ENCODE measurements around the gene ZGPAT. TPM values are rescaled to one million over a fixed set of nuclear protein-coding genes. Genes with fewer than 3 reads are reported as not detected.

ZGPAT gene
- total and polyA plus RNA-seq, 12 donors, result 4.4 to 120 (median 35.3) TPM

DNA sequence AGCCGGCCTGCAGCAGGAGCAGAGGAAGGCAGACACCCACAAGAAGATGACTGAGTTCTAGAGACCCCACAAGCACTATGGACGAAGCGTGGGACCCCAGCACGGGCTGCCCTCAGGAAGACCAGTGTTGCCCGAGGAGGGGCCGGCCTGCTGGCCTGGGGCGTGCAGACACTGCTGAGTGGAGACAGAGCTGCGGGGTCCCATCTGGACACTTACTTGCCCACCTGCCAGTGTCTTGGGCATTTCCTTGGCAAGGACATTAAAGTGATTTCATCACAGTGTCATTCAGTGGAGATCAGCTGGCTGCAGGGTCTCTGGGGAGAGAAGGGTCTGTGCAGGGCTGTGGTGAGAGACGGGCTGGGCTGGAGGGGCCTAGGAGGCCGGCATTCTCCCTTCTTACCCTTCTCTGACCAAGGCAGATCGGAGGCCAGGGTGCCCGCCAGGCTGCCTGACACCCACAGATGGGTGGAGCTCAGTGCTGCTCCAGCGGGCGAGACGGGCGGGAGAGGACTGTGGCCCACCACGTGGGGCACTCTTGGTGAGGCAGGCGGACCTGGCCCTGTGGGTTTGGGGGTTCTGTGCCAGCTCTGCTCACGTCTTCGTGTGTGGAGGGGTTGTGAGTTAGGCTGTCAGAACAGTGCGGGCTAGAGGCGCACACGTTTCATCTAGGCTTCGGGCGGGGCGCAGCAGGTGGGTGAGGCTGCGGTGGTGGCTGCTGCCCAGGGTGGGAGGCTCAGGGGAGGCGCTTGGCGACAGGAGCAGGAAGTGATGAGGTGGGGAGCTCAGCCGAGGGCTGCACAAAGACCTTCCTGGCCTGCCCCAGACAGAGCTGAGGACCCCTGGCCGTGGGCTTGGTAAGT is 28.2 kb downstream of the ZGPAT start, which contains the start of gene LIME1:
Gene LIME1 (plus strand): TSS at position 806 of the 860 bp plus-strand sequence. CDS start 886 bp downstream, outside the sequence.
- intact Hi-C loops (cut with DNase I), result no loop called here
- H3K27me3 ChIP-seq, result no peaks in the 10 kb centered on the region
- peak within 1 kb of the TSS in 1 of 4 donors; percentile 33 for H3K4me3 ChIP-seq

DNA sequence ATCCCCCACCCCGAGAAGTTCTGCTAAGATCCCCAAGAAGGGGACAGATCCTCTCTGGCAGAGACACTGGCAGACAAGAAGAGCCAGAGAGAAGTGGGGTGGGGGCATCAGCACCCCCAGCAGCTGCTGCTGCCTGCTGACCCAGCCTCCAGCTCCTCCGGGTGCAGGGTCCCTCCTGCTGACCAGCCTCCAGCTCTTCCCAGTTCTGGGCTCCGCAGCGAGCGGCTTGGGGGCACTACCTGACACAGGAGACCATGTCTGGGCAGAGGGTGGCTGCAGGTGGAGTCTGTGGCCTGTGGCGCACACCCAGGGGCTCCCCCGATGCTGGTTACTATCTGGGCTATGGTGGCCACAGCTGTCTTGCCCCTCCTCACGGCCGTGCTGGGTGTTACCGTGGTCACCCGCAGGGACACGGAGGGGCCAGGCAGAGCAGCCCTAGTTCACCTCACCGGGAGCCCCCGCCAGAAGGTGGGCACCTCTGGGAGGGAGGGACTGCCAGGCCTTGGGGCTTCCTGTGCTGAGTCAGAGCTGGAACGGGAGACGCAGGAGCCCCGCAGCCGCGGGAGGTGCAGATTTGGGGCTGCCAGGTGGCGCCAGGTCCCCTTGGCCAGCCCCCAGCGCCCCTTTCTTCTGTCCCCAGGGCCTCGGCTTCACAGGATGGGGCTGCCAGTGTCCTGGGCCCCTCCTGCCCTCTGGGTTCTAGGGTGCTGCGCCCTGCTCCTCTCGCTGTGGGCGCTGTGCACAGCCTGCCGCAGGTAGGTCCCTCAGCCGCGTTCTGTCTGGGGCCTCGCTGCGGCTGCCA is 29.3 kb downstream of the ZGPAT start:
- Histone ChIP-seq H3K4me3 (peak overlapping the region in 1 of 4 donors; percentile 33), H3K4me1 (replicated peaks in 1 of 2) (peaks cover 40 to 42% of the 10 kb centered on the region in 2 donors), H3K9me3 (replicated peaks in 1 of 3) (no peaks in the 10 kb centered on the region), H3K36me3 (replicated peaks in 1 of 2) (peaks cover 0 to 30% of the 10 kb centered on the region in 2 donors), H3K27ac (no peak overlapping the region), H3K27me3 (no peaks in the 10 kb centered on the region)
- TF ChIP-seq POLR2A (IDR thresholded peaks at IDR 0.05), result no peak
- TF ChIP-seq, protein P1, sequence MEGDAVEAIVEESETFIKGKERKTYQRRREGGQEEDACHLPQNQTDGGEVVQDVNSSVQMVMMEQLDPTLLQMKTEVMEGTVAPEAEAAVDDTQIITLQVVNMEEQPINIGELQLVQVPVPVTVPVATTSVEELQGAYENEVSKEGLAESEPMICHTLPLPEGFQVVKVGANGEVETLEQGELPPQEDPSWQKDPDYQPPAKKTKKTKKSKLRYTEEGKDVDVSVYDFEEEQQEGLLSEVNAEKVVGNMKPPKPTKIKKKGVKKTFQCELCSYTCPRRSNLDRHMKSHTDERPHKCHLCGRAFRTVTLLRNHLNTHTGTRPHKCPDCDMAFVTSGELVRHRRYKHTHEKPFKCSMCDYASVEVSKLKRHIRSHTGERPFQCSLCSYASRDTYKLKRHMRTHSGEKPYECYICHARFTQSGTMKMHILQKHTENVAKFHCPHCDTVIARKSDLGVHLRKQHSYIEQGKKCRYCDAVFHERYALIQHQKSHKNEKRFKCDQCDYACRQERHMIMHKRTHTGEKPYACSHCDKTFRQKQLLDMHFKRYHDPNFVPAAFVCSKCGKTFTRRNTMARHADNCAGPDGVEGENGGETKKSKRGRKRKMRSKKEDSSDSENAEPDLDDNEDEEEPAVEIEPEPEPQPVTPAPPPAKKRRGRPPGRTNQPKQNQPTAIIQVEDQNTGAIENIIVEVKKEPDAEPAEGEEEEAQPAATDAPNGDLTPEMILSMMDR (IDR thresholded peaks at IDR 0.05), result no peak
- intact Hi-C loops (cut with DNase I), result no loop called here
- peak in 4 of 7 donors; percentile 19 to 36 (median 26) for DNase-seq
- WGBS, 4 donors, result 17 to 82% (median 39%) methylated on average over 3 to 30 of the region's 30 CpGs

More for the DNA sequence above, 28.2 kb downstream of the ZGPAT start, which contains the start of gene LIME1:
- peak in 3 of 7 donors; percentile 11 to 32 (median 20) for DNase-seq
- peaks cover 30 to 32% of the 10 kb centered on the region in 2 donors for H3K4me1 ChIP-seq (replicated peaks in 1 of 2)
- no peaks in the 10 kb centered on the region for H3K9me3 ChIP-seq (replicated peaks in 1 of 3)
- peaks cover 0 to 24% of the 10 kb centered on the region in 2 donors for H3K36me3 ChIP-seq (replicated peaks in 1 of 2)
- TF ChIP-seq POLR2A (IDR thresholded peaks at IDR 0.05), result no peak
- TF ChIP-seq, protein P1 (IDR thresholded peaks at IDR 0.05), result no peak
- WGBS, 4 donors, result 75 to 84% (median 79%) methylated on average over 12 to 31 of the region's 31 CpGs
- no peak within 1 kb of the TSS for H3K27ac ChIP-seq

DNA sequence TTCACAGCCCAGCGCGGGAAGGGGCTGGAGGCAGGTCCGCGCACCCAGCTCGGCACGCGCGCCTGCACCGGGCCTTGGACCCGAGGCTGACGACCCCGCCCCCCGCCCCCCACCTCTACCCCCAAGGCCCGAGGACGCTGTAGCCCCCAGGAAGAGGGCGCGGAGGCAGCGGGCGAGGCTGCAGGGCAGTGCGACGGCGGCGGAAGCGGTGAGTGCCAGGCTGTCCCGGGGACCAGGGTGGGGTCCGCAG is 29.8 kb downstream of the ZGPAT start:
- H3K4me1 ChIP-seq (replicated peaks in 1 of 2), result peaks cover 42% of the 10 kb centered on the region in 2 donors
- no peaks in the 10 kb centered on the region for H3K27me3 ChIP-seq
- WGBS, 4 donors, result 6 to 21% (median 18%) methylated on average over 9 to 26 of the region's 26 CpGs; no CpG with 5 or more reads in 1 of the 4 donors
- no peak overlapping the region for H3K27ac ChIP-seq
- TF ChIP-seq, protein P1 (IDR thresholded peaks at IDR 0.05), result no peak
- no peak for TF ChIP-seq POLR2A (IDR thresholded peaks at IDR 0.05)
- H3K9me3 ChIP-seq (replicated peaks in 1 of 3), result no peaks in the 10 kb centered on the region
- H3K4me3 ChIP-seq, result peak overlapping the region in 1 of 4 donors; percentile 33
- peaks cover 0 to 36% of the 10 kb centered on the region in 2 donors for H3K36me3 ChIP-seq (replicated peaks in 1 of 2)
- intact Hi-C loops (cut with DNase I), result no loop called here
- DNase-seq, result no peak
